Stomach (tissue), 19 donors: ENCODE results near the gene SLC38A2. TPM values are rescaled to one million over a fixed set of nuclear protein-coding genes. Genes with fewer than 3 reads are reported as not detected.

ENCODE experiments used
- DNase-seq, 2 donors: peaks; one replicate each; pipeline versions ENCODE4 v3.0.0 to v3.0.0-alpha.2; 2013 to 2019
- H3K27ac ChIP-seq, 5 donors: fragments of 200-600 bp in 4 of 5; sonication (generic) in 4 of 5; one replicate each; pipeline ENCODE4 v1.5.1; 2013 to 2019; ENCODE audit warnings: mild to moderate bottlenecking in 1 of 5, moderate library complexity in 1 of 5
- H3K27me3 ChIP-seq, 3 donors: fragments of 200-600 bp; sonication (generic); one replicate each; pipeline ENCODE4 v1.5.1; 2017 to 2019; ENCODE audit warnings: mixed run types in 1 of 3
- H3K36me3 ChIP-seq, 4 donors: fragments of 200-600 bp; sonication (generic); 1 replicate in 3 of 4; 2 replicates in 1 of 4; pipeline ENCODE4 v1.5.1; 2016 to 2019
- H3K4me1 ChIP-seq, 4 donors: fragments of 200-600 bp; sonication (generic); one replicate each; pipeline ENCODE4 v1.5.1; 2016 to 2019
- H3K4me3 ChIP-seq, 4 donors: fragments of 200-600 bp; sonication (generic) in 3 of 4; one replicate each; pipeline ENCODE4 v1.5.1; 2016 to 2019; ENCODE audit warnings: mild to moderate bottlenecking in 1 of 4
- H3K9me3 ChIP-seq, 4 donors: fragments of 200-600 bp; sonication (generic); one replicate each; pipeline ENCODE4 v1.5.1; 2016 to 2019
- CTCF ChIP-seq, 7 experiments: fragments of 450-650 bp in 4 of 7; fragments of 200-600 bp in 3 of 7; sonication (generic) in 3 of 7; IDR thresholded peaks; one replicate each; pipeline ENCODE4 v1.5.1; 2016 to 2019; ENCODE audit warnings: antibody characterized with exemption in 7 of 7, control low read depth in 2 of 7, mild to moderate bottlenecking in 1 of 7
- EP300 ChIP-seq: sonication (generic); formaldehyde crosslinking; IDR thresholded peaks from one replicate; pipeline ENCODE4 v1.6.1; 2017; ENCODE audit warnings: antibody characterized with exemption
- POLR2A ChIP-seq, 4 donors: fragments of 450-650 bp; IDR thresholded peaks; one replicate each; pipeline ENCODE4 v1.6.1; 2016; ENCODE audit warnings: antibody characterized with exemption in 4 of 4, control low read depth in 2 of 4, mild to moderate bottlenecking in 1 of 4, moderate library complexity in 1 of 4
- POLR2AphosphoS5 ChIP-seq, 3 donors: sonication (generic); formaldehyde crosslinking; IDR thresholded peaks; one replicate each; pipeline ENCODE4 v1.6.1; 2016; ENCODE audit warnings: antibody characterized with exemption in 3 of 3
- whole genome bisulfite sequencing, 5 donors: extraction: QIAGEN DNeasy Blood & Tissue Kit in 3 of 5; methylation state at CpG; one replicate each; pipeline versions ENCODE4 v1.1.5 to v1.1.7; 2013 to 2018; 5-methylcytosine and 5-hydroxymethylcytosine counted together
- intact Hi-C: fragments of 100-400 bp; cut with DNase I; formaldehyde crosslinking; loops from one replicate; pipeline ENCODE4 v1.15.1; 2023; ENCODE audit warnings: low total_unique reads
- long read RNA-seq, 10 donors: transcript quantifications; one replicate each; lab custom pipeline, GENCODE V29; 2026
- polyA plus RNA-seq, 3 donors: library from polyadenylated mRNA; stranded (reverse); fragments of 200-250 nt; gene quantifications; one replicate each; pipeline ENCODE4 v1.2.3, GENCODE V29; 2013
- total RNA-seq, 5 donors: library from RNA; depleted of rRNA; stranded (reverse); fragments of >200 nt; gene quantifications; one replicate each; pipeline versions ENCODE4 v1.1.0 to v1.2.3, GENCODE V29; 2014 to 2016
- donor health status: healthy with polysubstance abuse.
- donor health status: Bipolar disorder and iron deficiency.
- donor health status: healthy.

SLC38A2 gene
- total RNA-seq: 100 to 1,000 TPM; 141 to 716 (median 250) TPM
- 10 to 100 TPM; 26.6 to 88.6 (median 27.2) TPM for polyA plus RNA-seq
- long read RNA-seq, donor 1, full-length matches to known transcripts: 4 of 4 reads
- long read RNA-seq, donor 1, partial matches to known transcripts: 0 of 4 reads
- long read RNA-seq, donor 1, other reads (novel, unspliced or antisense): 0 of 4 reads
- long read RNA-seq, donor 2, full-length matches to known transcripts: 10 of 10 reads
- long read RNA-seq, donor 2, partial matches to known transcripts: 0 of 10 reads
- long read RNA-seq, donor 2, other reads (novel, unspliced or antisense): 0 of 10 reads
- long read RNA-seq, donor 3, full-length matches to known transcripts: 5 of 5 reads
- long read RNA-seq, donor 3, partial matches to known transcripts: 0 of 5 reads
- long read RNA-seq, donor 3, other reads (novel, unspliced or antisense): 0 of 5 reads
- long read RNA-seq, donor 4, full-length matches to known transcripts: 1 of 1 reads
- long read RNA-seq, donor 4, partial matches to known transcripts: 0 of 1 reads
- long read RNA-seq, donor 4, other reads (novel, unspliced or antisense): 0 of 1 reads
- long read RNA-seq, donor 5, full-length matches to known transcripts: 17 of 17 reads
- long read RNA-seq, donor 5, partial matches to known transcripts: 0 of 17 reads
- long read RNA-seq, donor 5, other reads (novel, unspliced or antisense): 0 of 17 reads
- long read RNA-seq, donor 6, full-length matches to known transcripts: 28 of 35 reads
- long read RNA-seq, donor 6, partial matches to known transcripts: 7 of 35 reads
- long read RNA-seq, donor 6, other reads (novel, unspliced or antisense): 0 of 35 reads
- long read RNA-seq, donor 7, full-length matches to known transcripts: 15 of 15 reads
- long read RNA-seq, donor 7, partial matches to known transcripts: 0 of 15 reads
- long read RNA-seq, donor 7, other reads (novel, unspliced or antisense): 0 of 15 reads
- long read RNA-seq, donor 8, full-length matches to known transcripts: 10 of 15 reads
- long read RNA-seq, donor 8, partial matches to known transcripts: 5 of 15 reads
- long read RNA-seq, donor 8, other reads (novel, unspliced or antisense): 0 of 15 reads
- long read RNA-seq, donor 9, full-length matches to known transcripts: 16 of 16 reads
- long read RNA-seq, donor 9, partial matches to known transcripts: 0 of 16 reads
- long read RNA-seq, donor 9, other reads (novel, unspliced or antisense): 0 of 16 reads
- long read RNA-seq, donor 10, full-length matches to known transcripts: 5 of 5 reads
- long read RNA-seq, donor 10, partial matches to known transcripts: 0 of 5 reads
- long read RNA-seq, donor 10, other reads (novel, unspliced or antisense): 0 of 5 reads

- no peaks in the 10 kb centered on the region for H3K9me3 ChIP-seq
- peak within 1 kb of the TSS; percentile 99 to 100 (median 99) for H3K27ac ChIP-seq
- TF ChIP-seq EP300 (no peak), POLR2AphosphoS5 (IDR thresholded peaks at IDR 0.05) (peak; percentile 98 to 100 (median 100)), POLR2A (IDR thresholded peaks at IDR 0.05) (peak in 2 of 4 donors; percentile 96 to 99), CTCF (IDR thresholded peaks at IDR 0.05) (peak in 1 of 7 experiments; percentile 4)
- intact Hi-C loops: no loop called here
- H3K4me3 ChIP-seq: peak within 1 kb of the TSS; percentile 94 to 100 (median 96)
- H3K27me3 ChIP-seq: no peaks in the 10 kb centered on the region
- peaks cover 18 to 42% (median 33%) of the 10 kb centered on the region in 4 donors for H3K4me1 ChIP-seq
- peaks cover 26 to 35% (median 34%) of the 10 kb centered on the region in 4 donors for H3K36me3 ChIP-seq
- 0 to 3% (median 1%) methylated on average over 32 to 48 of the region's 48 CpGs for WGBS, 5 donors
- peak; percentile 98 to 99 for DNase-seq
Observed at GRCh38 chr12:46372544-46373300, at the start of gene SLC38A2. SLC38A2 (minus strand) TSS chr12:46372773; CDS start chr12:46371293, 1,480 bp downstream.

- TF ChIP-seq EP300 (no peak), CTCF (IDR thresholded peaks at IDR 0.05) (no peak), POLR2A (IDR thresholded peaks at IDR 0.05) (no peak), POLR2AphosphoS5 (IDR thresholded peaks at IDR 0.05) (no peak)
- Histone ChIP-seq H3K27me3 (no peaks in the 10 kb centered on the region), H3K36me3 (no peaks in the 10 kb centered on the region), H3K4me3 (no peak overlapping the region), H3K4me1 (peaks cover 0 to 10% (median 1%) of the 10 kb centered on the region in 4 donors), H3K9me3 (no peaks in the 10 kb centered on the region), H3K27ac (no peak overlapping the region)
- intact Hi-C loops: no loop called here
- DNase-seq: no peak
- WGBS, 5 donors: 86 to 93% (median 89%) methylated on average over 1 of the region's 1 CpG
Observed at GRCh38 chr12:46419675-46420074, 47.1 kb upstream of the SLC38A2 start.

- intact Hi-C loops: no loop called here
- TF ChIP-seq POLR2A (IDR thresholded peaks at IDR 0.05) (no peak), POLR2AphosphoS5 (IDR thresholded peaks at IDR 0.05) (no peak), EP300 (no peak), CTCF (IDR thresholded peaks at IDR 0.05) (no peak)
- WGBS, 5 donors: 51 to 76% (median 62%) methylated on average over 4 of the region's 4 CpGs
Observed at GRCh38 chr12:46415552-46415951, 43.0 kb upstream of the SLC38A2 start.

More at GRCh38 chr12:46415552-46415951, 43.0 kb upstream of the SLC38A2 start:
- Histone ChIP-seq H3K27me3 (no peaks in the 10 kb centered on the region), H3K9me3 (no peaks in the 10 kb centered on the region), H3K4me3 (no peak overlapping the region), H3K36me3 (no peaks in the 10 kb centered on the region), H3K4me1 (peaks cover 0 to 23% (median 10%) of the 10 kb centered on the region in 4 donors), H3K27ac (no peak overlapping the region)
- no peak for DNase-seq
